Transverse colon (tissue), 3 donors: Measurements from ENCODE around the gene GPR152.

Experiments
- EP300 ChIP-seq: sonication (generic); formaldehyde crosslinking; IDR thresholded peaks from one replicate; pipeline ENCODE4 v1.6.1; 2017; ENCODE audit warnings: antibody characterized with exemption, low read depth
- POLR2A ChIP-seq: fragments of 450-650 bp; IDR thresholded peaks from one replicate; pipeline ENCODE4 v1.6.1; 2016; ENCODE audit warnings: antibody characterized with exemption, mild to moderate bottlenecking, moderate library complexity
- TF ChIP-seq, protein P1 (sequence below), 5 experiments: fragments of 200-600 bp in 3 of 5; fragments of 450-650 bp in 2 of 5; sonication (generic) in 3 of 5; IDR thresholded peaks; 1 replicate in 2 of 5; 2 replicates in 3 of 5; pipeline ENCODE4 v1.5.1; 2016 to 2017; ENCODE audit warnings: antibody characterized with exemption in 5 of 5, inconsistent platforms in 3 of 5, mild to moderate bottlenecking in 2 of 5, moderate library complexity in 1 of 5

DNA sequence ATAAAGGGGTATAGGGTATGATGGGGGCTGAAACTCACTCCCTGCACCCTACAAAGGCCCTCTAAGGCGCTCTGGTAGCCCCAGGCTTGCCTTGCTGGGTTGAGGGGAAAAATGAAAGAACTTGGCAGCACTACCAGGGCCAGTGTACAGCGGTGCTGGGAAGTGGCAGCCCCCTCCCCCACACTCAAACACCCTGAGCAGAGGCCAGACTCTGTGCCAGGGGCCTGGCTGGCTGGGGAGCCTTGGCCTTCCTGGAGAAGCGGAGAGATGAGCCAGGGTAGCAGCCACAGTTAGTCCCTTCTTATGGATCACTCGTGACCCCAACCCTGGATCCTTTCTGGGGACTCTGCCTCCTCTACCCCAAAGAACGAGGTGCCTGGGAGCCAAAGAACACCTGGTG is 13.8 kb upstream of the GPR152 start:
- TF ChIP-seq POLR2A (no peak), EP300 (no peak)
- TF ChIP-seq, protein P1, sequence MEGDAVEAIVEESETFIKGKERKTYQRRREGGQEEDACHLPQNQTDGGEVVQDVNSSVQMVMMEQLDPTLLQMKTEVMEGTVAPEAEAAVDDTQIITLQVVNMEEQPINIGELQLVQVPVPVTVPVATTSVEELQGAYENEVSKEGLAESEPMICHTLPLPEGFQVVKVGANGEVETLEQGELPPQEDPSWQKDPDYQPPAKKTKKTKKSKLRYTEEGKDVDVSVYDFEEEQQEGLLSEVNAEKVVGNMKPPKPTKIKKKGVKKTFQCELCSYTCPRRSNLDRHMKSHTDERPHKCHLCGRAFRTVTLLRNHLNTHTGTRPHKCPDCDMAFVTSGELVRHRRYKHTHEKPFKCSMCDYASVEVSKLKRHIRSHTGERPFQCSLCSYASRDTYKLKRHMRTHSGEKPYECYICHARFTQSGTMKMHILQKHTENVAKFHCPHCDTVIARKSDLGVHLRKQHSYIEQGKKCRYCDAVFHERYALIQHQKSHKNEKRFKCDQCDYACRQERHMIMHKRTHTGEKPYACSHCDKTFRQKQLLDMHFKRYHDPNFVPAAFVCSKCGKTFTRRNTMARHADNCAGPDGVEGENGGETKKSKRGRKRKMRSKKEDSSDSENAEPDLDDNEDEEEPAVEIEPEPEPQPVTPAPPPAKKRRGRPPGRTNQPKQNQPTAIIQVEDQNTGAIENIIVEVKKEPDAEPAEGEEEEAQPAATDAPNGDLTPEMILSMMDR (IDR thresholded peaks at IDR 0.05) = no peak
